ENCODE measurements around the gene MCTP2. TPM values are rescaled to one million over a fixed set of nuclear protein-coding genes. Genes with fewer than 3 reads are reported as not detected.

MCTP2 gene
- polyA plus RNA-seq, 3 donors from 2014 or later, result 30.2 to 83.7 (median 59.1) TPM

GRCh38 chr15:94298364-94298763 lies 67.0 kb downstream of the MCTP2 start:
- H3K27me3 Mint-ChIP-seq (ENCODE audit: low read depth in 3 of 3), result peaks cover 2 to 7% (median 3%) of the 10 kb centered on the region in 3 donors
- no peaks in the 10 kb centered on the region for H3K9me3 Mint-ChIP-seq
- no peak for DNase-seq
- peaks cover 93 to 98% of the 10 kb centered on the region in 2 donors for H3K4me1 Mint-ChIP-seq
- peaks cover 27 to 42% (median 39%) of the 10 kb centered on the region in 3 donors for H3K36me3 Mint-ChIP-seq
- peak overlapping the region; percentile 86 to 98 (median 95) for H3K27ac Mint-ChIP-seq
- H3K4me3 Mint-ChIP-seq, result peak overlapping the region; percentile 65 to 77 (median 72)

GRCh38 chr15:94300612-94301011 lies 69.3 kb downstream of the MCTP2 start:
- peak overlapping the region; percentile 85 to 94 (median 90) for H3K27ac Mint-ChIP-seq
- peaks cover 4 to 15% (median 10%) of the 10 kb centered on the region in 3 donors for H3K27me3 Mint-ChIP-seq (ENCODE audit: low read depth in 3 of 3)
- peaks cover 93 to 98% of the 10 kb centered on the region in 2 donors for H3K4me1 Mint-ChIP-seq
- no peaks in the 10 kb centered on the region for H3K9me3 Mint-ChIP-seq
- peaks cover 40 to 57% (median 51%) of the 10 kb centered on the region in 3 donors for H3K36me3 Mint-ChIP-seq
- no peak for DNase-seq
- peak overlapping the region in 4 of 5 donors; percentile 21 to 72 (median 42) for H3K4me3 Mint-ChIP-seq

- Mint-ChIP-seq H3K36me3 (peaks cover 41 to 58% (median 49%) of the 10 kb centered on the region in 3 donors), H3K4me3 (peak overlapping the region; percentile 64 to 82 (median 75)), H3K9me3 (no peaks in the 10 kb centered on the region), H3K27ac (peak overlapping the region; percentile 96 to 99 (median 97)), H3K27me3 (ENCODE audit: low read depth in 3 of 3) (peaks cover 11 to 29% (median 17%) of the 10 kb centered on the region in 3 donors), H3K4me1 (peaks cover 95 to 100% of the 10 kb centered on the region in 2 donors)
- peak; percentile 85 to 87 (median 87) for DNase-seq
These were observed 73.8 kb downstream of the MCTP2 start for GRCh38 chr15:94305133-94305532.

- peak; percentile 82 to 85 (median 84) for DNase-seq
- Mint-ChIP-seq H3K27me3 (ENCODE audit: low read depth in 3 of 3) (peaks cover 11 to 26% (median 17%) of the 10 kb centered on the region in 3 donors), H3K36me3 (peaks cover 34 to 45% (median 43%) of the 10 kb centered on the region in 3 donors), H3K27ac (peak overlapping the region; percentile 96 to 99 (median 97)), H3K4me3 (peak overlapping the region; percentile 65 to 82 (median 78)), H3K4me1 (peaks cover 86 to 93% of the 10 kb centered on the region in 2 donors), H3K9me3 (no peaks in the 10 kb centered on the region)
These were observed 75.6 kb downstream of the MCTP2 start for GRCh38 chr15:94306700-94307650.

GRCh38 chr15:94312946-94313345 lies 81.6 kb downstream of the MCTP2 start:
- no peak overlapping the region for H3K4me3 Mint-ChIP-seq
- no peaks in the 10 kb centered on the region for H3K9me3 Mint-ChIP-seq
- H3K36me3 Mint-ChIP-seq, result peaks cover 33 to 46% (median 34%) of the 10 kb centered on the region in 3 donors
- H3K27me3 Mint-ChIP-seq (ENCODE audit: low read depth in 3 of 3), result peaks cover 0 to 12% (median 2%) of the 10 kb centered on the region in 3 donors
- DNase-seq, result no peak
- H3K27ac Mint-ChIP-seq, result peak overlapping the region in 5 of 6 donors; percentile 53 to 71 (median 63)
- peaks cover 66 to 87% of the 10 kb centered on the region in 2 donors for H3K4me1 Mint-ChIP-seq

- Mint-ChIP-seq H3K4me1 (peaks cover 58 to 84% of the 10 kb centered on the region in 2 donors), H3K27ac (peak overlapping the region; percentile 33 to 81 (median 60)), H3K9me3 (no peaks in the 10 kb centered on the region), H3K36me3 (peaks cover 34 to 57% (median 38%) of the 10 kb centered on the region in 3 donors), H3K4me3 (peak overlapping the region in 1 of 5 donors; percentile 6), H3K27me3 (ENCODE audit: low read depth in 3 of 3) (peaks cover 0 to 7% (median 0%) of the 10 kb centered on the region in 3 donors)
- DNase-seq, result no peak
These were observed 83.3 kb downstream of the MCTP2 start for GRCh38 chr15:94314639-94315038.

- Mint-ChIP-seq H3K27me3 (ENCODE audit: low read depth in 3 of 3) (peaks cover 0 to 5% (median 0%) of the 10 kb centered on the region in 3 donors), H3K4me1 (peaks cover 51 to 74% of the 10 kb centered on the region in 2 donors), H3K36me3 (peaks cover 35 to 58% (median 44%) of the 10 kb centered on the region in 3 donors), H3K4me3 (no peak overlapping the region), H3K27ac (peak overlapping the region; percentile 50 to 90 (median 77)), H3K9me3 (no peaks in the 10 kb centered on the region)
- DNase-seq, result no peak
These were observed 85.8 kb downstream of the MCTP2 start for GRCh38 chr15:94317211-94317610.

- H3K4me1 Mint-ChIP-seq, result peaks cover 68 to 79% of the 10 kb centered on the region in 2 donors
- peaks cover 31 to 45% (median 33%) of the 10 kb centered on the region in 3 donors for H3K36me3 Mint-ChIP-seq
- H3K9me3 Mint-ChIP-seq, result no peaks in the 10 kb centered on the region
- DNase-seq, result no peak
- H3K27me3 Mint-ChIP-seq (ENCODE audit: low read depth in 3 of 3), result peaks cover 3 to 11% (median 6%) of the 10 kb centered on the region in 3 donors
- no peak overlapping the region for H3K4me3 Mint-ChIP-seq
- H3K27ac Mint-ChIP-seq, result peak overlapping the region; percentile 80 to 95 (median 94)
These were observed 90.8 kb downstream of the MCTP2 start for GRCh38 chr15:94322141-94322540.

GRCh38 chr15:94323076-94323475 lies 91.7 kb downstream of the MCTP2 start:
- peak overlapping the region in 1 of 5 donors; percentile 34 for H3K4me3 Mint-ChIP-seq
- H3K9me3 Mint-ChIP-seq, result no peaks in the 10 kb centered on the region
- no peak for DNase-seq
- H3K36me3 Mint-ChIP-seq, result peaks cover 23 to 41% (median 29%) of the 10 kb centered on the region in 3 donors
- H3K27ac Mint-ChIP-seq, result peak overlapping the region; percentile 80 to 95 (median 94)
- peaks cover 71 to 79% of the 10 kb centered on the region in 2 donors for H3K4me1 Mint-ChIP-seq
- peaks cover 3 to 11% (median 6%) of the 10 kb centered on the region in 3 donors for H3K27me3 Mint-ChIP-seq (ENCODE audit: low read depth in 3 of 3)

- H3K4me3 Mint-ChIP-seq, result peak overlapping the region; percentile 48 to 84 (median 76)
- peaks cover 3 to 11% (median 7%) of the 10 kb centered on the region in 3 donors for H3K27me3 Mint-ChIP-seq (ENCODE audit: low read depth in 3 of 3)
- H3K27ac Mint-ChIP-seq, result peak overlapping the region; percentile 80 to 95 (median 94)
- peak; percentile 69 to 76 (median 76) for DNase-seq
- peaks cover 75 to 80% of the 10 kb centered on the region in 2 donors for H3K4me1 Mint-ChIP-seq
- H3K9me3 Mint-ChIP-seq, result no peaks in the 10 kb centered on the region
- H3K36me3 Mint-ChIP-seq, result peaks cover 15 to 32% (median 20%) of the 10 kb centered on the region in 3 donors
These were observed 92.9 kb downstream of the MCTP2 start for GRCh38 chr15:94324117-94324826.

GRCh38 chr15:94324835-94325767 lies 93.7 kb downstream of the MCTP2 start:
- peaks cover 81 to 87% of the 10 kb centered on the region in 2 donors for H3K4me1 Mint-ChIP-seq
- peaks cover 3 to 13% (median 8%) of the 10 kb centered on the region in 3 donors for H3K27me3 Mint-ChIP-seq (ENCODE audit: low read depth in 3 of 3)
- H3K27ac Mint-ChIP-seq, result peak overlapping the region; percentile 84 to 96 (median 94)
- no peaks in the 10 kb centered on the region for H3K9me3 Mint-ChIP-seq
- H3K36me3 Mint-ChIP-seq, result peaks cover 15 to 29% (median 20%) of the 10 kb centered on the region in 3 donors
- peak; percentile 51 to 80 (median 60) for DNase-seq
- H3K4me3 Mint-ChIP-seq, result peak overlapping the region; percentile 36 to 83 (median 78)

- Mint-ChIP-seq H3K27ac (peak overlapping the region; percentile 50 to 87 (median 74)), H3K4me1 (peaks cover 90 to 100% of the 10 kb centered on the region in 2 donors), H3K9me3 (no peaks in the 10 kb centered on the region), H3K36me3 (peaks cover 7 to 15% (median 10%) of the 10 kb centered on the region in 3 donors), H3K27me3 (ENCODE audit: low read depth in 3 of 3) (peaks cover 3 to 14% (median 8%) of the 10 kb centered on the region in 3 donors), H3K4me3 (peak overlapping the region in 2 of 5 donors; percentile 1 to 5)
- peak in 2 of 3 donors; percentile 17 to 27 for DNase-seq
These were observed 96.1 kb downstream of the MCTP2 start for GRCh38 chr15:94327356-94327936.

Data from immature natural killer cell (primary cell).